Nephron (organoid): ENCODE measurements around the gene OPRPN.

Experiments used
- H3K27ac Mint-ChIP-seq, 3 experiments: 2 replicates each; pipeline ENCODE4 v1.8.0; 2020; ENCODE audit warnings: mixed read lengths in 3 of 3, mild to moderate bottlenecking in 2 of 3, moderate library complexity in 1 of 3
- H3K27me3 Mint-ChIP-seq: 2 replicates; pipeline ENCODE4 v1.8.0; 2021; ENCODE audit warnings: low read depth, mild to moderate bottlenecking, moderate library complexity, mixed read lengths
- H3K36me3 Mint-ChIP-seq: 2 replicates; pipeline ENCODE4 v1.8.0; 2020; ENCODE audit warnings: low read depth, mixed read lengths
- H3K4me1 Mint-ChIP-seq: 2 replicates; pipeline ENCODE4 v1.8.0; 2020; ENCODE audit warnings: mixed read lengths
- H3K4me3 Mint-ChIP-seq, 3 experiments: 2 replicates each; pipeline ENCODE4 v1.8.0; 2020; ENCODE audit warnings: mild to moderate bottlenecking in 3 of 3, mixed read lengths in 3 of 3, moderate library complexity in 2 of 3
- H3K9me3 Mint-ChIP-seq: 2 replicates; pipeline ENCODE4 v1.8.0; 2020; ENCODE audit warnings: mixed read lengths
- CTCF ChIP-seq, 3 experiments: fragments of 200-600 bp; sonication (generic); IDR thresholded peaks; one replicate each; pipeline ENCODE4 v1.5.0; 2021; ENCODE audit warnings: antibody characterized with exemption in 3 of 3; ENCODE audit not compliant: unreplicated experiment in 3 of 3

The OPRPN gene

GRCh38 chr4:70397580-70397979 is at the start of gene OPRPN:
Gene OPRPN, plus strand, starts transcription at chr4:70397940. Its CDS starts 1,346 bp downstream, at chr4:70399286.
- Mint-ChIP-seq H3K9me3 (no peaks in the 10 kb centered on the region), H3K27ac (no peak within 1 kb of the TSS), H3K27me3 (no peaks in the 10 kb centered on the region), H3K4me1 (no peaks in the 10 kb centered on the region), H3K4me3 (no peak within 1 kb of the TSS), H3K36me3 (no peaks in the 10 kb centered on the region)
- TF ChIP-seq CTCF (IDR thresholded peaks at IDR 0.05; ENCODE audit: unreplicated experiment in 3 of 3) = no peak

GRCh38 chr4:70356185-70356584 is 41.6 kb upstream of the OPRPN start:
- no peaks in the 10 kb centered on the region for H3K27me3 Mint-ChIP-seq
- H3K4me1 Mint-ChIP-seq = peaks cover 6% of the 10 kb centered on the region
- no peaks in the 10 kb centered on the region for H3K9me3 Mint-ChIP-seq
- no peaks in the 10 kb centered on the region for H3K36me3 Mint-ChIP-seq
- no peak for TF ChIP-seq CTCF (IDR thresholded peaks at IDR 0.05; ENCODE audit: unreplicated experiment in 3 of 3)
- no peak overlapping the region for H3K4me3 Mint-ChIP-seq
- H3K27ac Mint-ChIP-seq = peak overlapping the region in 1 of 3 experiments; percentile 9

GRCh38 chr4:70359115-70359661 is 38.6 kb upstream of the OPRPN start:
- H3K4me3 Mint-ChIP-seq = no peak overlapping the region

GRCh38 chr4:70360460-70360859 is 37.3 kb upstream of the OPRPN start, which contains the start of gene SMR3A:
Gene SMR3A, plus strand, starts transcription at chr4:70360760. Its CDS starts 1,356 bp downstream, at chr4:70362116.
- H3K9me3 Mint-ChIP-seq = no peaks in the 10 kb centered on the region
- H3K4me1 Mint-ChIP-seq = no peaks in the 10 kb centered on the region
- no peak for TF ChIP-seq CTCF (IDR thresholded peaks at IDR 0.05; ENCODE audit: unreplicated experiment in 3 of 3)
- H3K4me3 Mint-ChIP-seq = no peak within 1 kb of the TSS
- H3K27me3 Mint-ChIP-seq = no peaks in the 10 kb centered on the region
- peak within 1 kb of the TSS in 1 of 3 experiments; percentile 61 for H3K27ac Mint-ChIP-seq
- no peaks in the 10 kb centered on the region for H3K36me3 Mint-ChIP-seq

More at GRCh38 chr4:70359115-70359661, 38.6 kb upstream of the OPRPN start:
- Mint-ChIP-seq H3K9me3 (no peaks in the 10 kb centered on the region), H3K27ac (peak overlapping the region in 1 of 3 experiments; percentile 47), H3K36me3 (no peaks in the 10 kb centered on the region), H3K4me1 (no peaks in the 10 kb centered on the region), H3K27me3 (no peaks in the 10 kb centered on the region)
- no peak for TF ChIP-seq CTCF (IDR thresholded peaks at IDR 0.05; ENCODE audit: unreplicated experiment in 3 of 3)

GRCh38 chr4:70364002-70364401 is 33.7 kb upstream of the OPRPN start:
- H3K27me3 Mint-ChIP-seq = peaks cover 4% of the 10 kb centered on the region
- no peaks in the 10 kb centered on the region for H3K9me3 Mint-ChIP-seq
- H3K36me3 Mint-ChIP-seq = no peaks in the 10 kb centered on the region
- H3K27ac Mint-ChIP-seq = no peak overlapping the region
- no peak for TF ChIP-seq CTCF (IDR thresholded peaks at IDR 0.05; ENCODE audit: unreplicated experiment in 3 of 3)
- H3K4me3 Mint-ChIP-seq = no peak overlapping the region
- no peaks in the 10 kb centered on the region for H3K4me1 Mint-ChIP-seq

GRCh38 chr4:70365479-70365878 is 32.3 kb upstream of the OPRPN start:
- H3K27me3 Mint-ChIP-seq = peaks cover 4% of the 10 kb centered on the region
- H3K36me3 Mint-ChIP-seq = no peaks in the 10 kb centered on the region
- no peaks in the 10 kb centered on the region for H3K9me3 Mint-ChIP-seq
- no peaks in the 10 kb centered on the region for H3K4me1 Mint-ChIP-seq
- H3K27ac Mint-ChIP-seq = no peak overlapping the region
- no peak for TF ChIP-seq CTCF (IDR thresholded peaks at IDR 0.05; ENCODE audit: unreplicated experiment in 3 of 3)
- H3K4me3 Mint-ChIP-seq = no peak overlapping the region
